SK-N-MC (cell line): ENCODE results near the gene PCDHGB4.
"Not testable (repeated sequence)": the region's sequence is repeated elsewhere in the genome, so short reads cannot be mapped to it uniquely, and the experiment has no call there.

Source experiments
- EZH2 ChIP-seq: fragments of 200-600 bp; sonication (generic); IDR thresholded peaks from one replicate; pipeline ENCODE4 v1.6.1; 2017; ENCODE audit warnings: antibody characterized with exemption
- POLR2AphosphoS5 ChIP-seq: IDR thresholded peaks from 2 replicates; pipeline ENCODE4 v1.6.1; 2012; ENCODE audit warnings: mild to moderate bottlenecking, low read depth, low read length, borderline replicate concordance

GRCh38 chr5:141340781-141341354 lies 46.6 kb upstream of the PCDHGB4 start:
- not testable (repeated sequence) for TF ChIP-seq EZH2, POLR2AphosphoS5
